Ecto neural progenitor cell (in vitro differentiated cells): ENCODE data around the gene TMEM178A.
A peak's percentile ranks its signal among the peaks of the same experiment; 100 is the strongest.
"Not testable (repeated sequence)": the region's sequence is repeated elsewhere in the genome, so short reads cannot be mapped to it uniquely, and the experiment has no call there.

Experiments
- DNase-seq: peaks from one replicate; pipeline ENCODE4 v3.0.0-alpha.2; 2018; ENCODE audit warnings: low spot score

Gene TMEM178A

GRCh38 chr2:39648580-39648979, 17.1 kb upstream of the TMEM178A start:
- no peak for DNase-seq

- no peak for DNase-seq
These were observed 16.2 kb upstream of the TMEM178A start for GRCh38 chr2:39649511-39649910.

GRCh38 chr2:39650468-39650867, 15.2 kb upstream of the TMEM178A start:
- DNase-seq = no peak

GRCh38 chr2:39656215-39656614, 9.5 kb upstream of the TMEM178A start:
- not testable (repeated sequence) for DNase-seq

- no peak for DNase-seq
These were observed 8.3 kb upstream of the TMEM178A start for GRCh38 chr2:39657287-39657937.

- no peak for DNase-seq
These were observed 7.3 kb upstream of the TMEM178A start for GRCh38 chr2:39658371-39658770.

- no peak for DNase-seq
These were observed 5.7 kb upstream of the TMEM178A start for GRCh38 chr2:39659765-39660611.

GRCh38 chr2:39660612-39661236, 5.0 kb upstream of the TMEM178A start:
- DNase-seq = no peak

- DNase-seq = no peak
These were observed 3.9 kb upstream of the TMEM178A start for GRCh38 chr2:39661826-39662225.

- no peak for DNase-seq
These were observed 2.4 kb upstream of the TMEM178A start for GRCh38 chr2:39663187-39663930.

- DNase-seq = no peak
These were observed 1.4 kb upstream of the TMEM178A start for GRCh38 chr2:39664232-39664887.

GRCh38 chr2:39664888-39665591, 677 bp upstream of the TMEM178A start:
- peak; percentile 70 for DNase-seq

GRCh38 chr2:39666491-39667101, 879 bp downstream of the TMEM178A start:
- peak; percentile 51 for DNase-seq

- no peak for DNase-seq
These were observed 1.6 kb downstream of the TMEM178A start for GRCh38 chr2:39667104-39667885.

- no peak for DNase-seq
These were observed 2.2 kb downstream of the TMEM178A start for GRCh38 chr2:39667886-39668276.

GRCh38 chr2:39668576-39669080, 2.9 kb downstream of the TMEM178A start:
- no peak for DNase-seq

GRCh38 chr2:39671604-39672003, 5.9 kb downstream of the TMEM178A start:
- no peak for DNase-seq

GRCh38 chr2:39673018-39673417, 7.3 kb downstream of the TMEM178A start:
- no peak for DNase-seq

- no peak for DNase-seq
These were observed 10.6 kb downstream of the TMEM178A start for GRCh38 chr2:39676342-39676741.

GRCh38 chr2:39678170-39678569, 12.5 kb downstream of the TMEM178A start:
- DNase-seq = no peak
